OCI-LY7 (cell line): Measurements from ENCODE around the gene TIMP3. TPM values are rescaled to one million over a fixed set of nuclear protein-coding genes. Genes with fewer than 3 reads are reported as not detected.

Source experiments
- BruUV-seq: library from RNA; stranded (reverse); fragments of 400-500 nt; replicated peaks from 2 replicates; lab custom pipeline; 2021; lab: Mats Ljungman, UMichigan
- CTCF ChIA-PET: fragments of 300-600 bp; sonication (Branson Sonifier 250); formaldehyde crosslinking; loops from one replicate; lab custom pipeline; 2022; ENCODE audit warnings: antibody characterized with exemption; ENCODE audit not compliant: unreplicated experiment; lab: Charles Lee
- POLR2A ChIA-PET: fragments of 300-600 bp; sonication (Branson Sonifier 250); formaldehyde crosslinking; loops from one replicate; lab custom pipeline; 2022; ENCODE audit warnings: antibody characterized with exemption; lab: Charles Lee
- DNase-seq: peaks from one replicate; pipeline ENCODE4 v3.0.0-alpha.2; 2015; ENCODE audit warnings: low spot score
- H2AFZ ChIP-seq: fragments of 200-600 bp; sonication (generic), shearing (Covaris generic); 2 replicates; pipeline ENCODE4 v1.6.1; 2014; ENCODE audit warnings: mild to moderate bottlenecking, antibody characterized with exemption, low read length, moderate library complexity
- H3K27ac ChIP-seq: fragments of 200-600 bp; sonication (generic); 2 replicates; pipeline ENCODE4 v1.5.1; 2014; ENCODE audit warnings: mixed run types, low read depth, mild to moderate bottlenecking, moderate library complexity, low read length, inconsistent platforms; ENCODE audit not compliant: poor library complexity, severe bottlenecking
- H3K36me3 ChIP-seq: fragments of 200-600 bp; sonication (generic); 2 replicates; pipeline ENCODE4 v1.6.1; 2014; ENCODE audit warnings: mild to moderate bottlenecking, antibody characterized with exemption, low read length, moderate library complexity, mixed read lengths; ENCODE audit not compliant: insufficient read depth
- H3K4me1 ChIP-seq: fragments of 200-600 bp; sonication (generic); 2 replicates; pipeline ENCODE4 v1.5.1; 2014; ENCODE audit warnings: mild to moderate bottlenecking, low read length; ENCODE audit not compliant: insufficient read depth, poor library complexity, severe bottlenecking
- H3K4me2 ChIP-seq: fragments of 200-600 bp; sonication (generic); 2 replicates; pipeline ENCODE4 v1.6.1; 2014; ENCODE audit warnings: mild to moderate bottlenecking, low read length
- H3K4me3 ChIP-seq: fragments of 200-600 bp; sonication (generic); 2 replicates; pipeline ENCODE4 v1.5.1; 2014; ENCODE audit warnings: mild to moderate bottlenecking, low read depth, low read length; ENCODE audit not compliant: poor library complexity, severe bottlenecking
- H3K79me2 ChIP-seq: fragments of 200-600 bp; sonication (generic); 2 replicates; pipeline ENCODE4 v1.6.1; 2016; ENCODE audit warnings: low read depth, mild to moderate bottlenecking, low read length, moderate library complexity, mixed read lengths; ENCODE audit not compliant: insufficient read depth
- H3K9me2 ChIP-seq: fragments of 200-600 bp; sonication (generic); 2 replicates; pipeline ENCODE4 v1.6.1; 2016; ENCODE audit warnings: mild to moderate bottlenecking, low read length, mixed read lengths; ENCODE audit not compliant: insufficient read depth
- H3K9me3 ChIP-seq: fragments of 200-600 bp; sonication (generic); 2 replicates; pipeline ENCODE4 v1.6.1; 2014; ENCODE audit warnings: mild to moderate bottlenecking, mixed run types, low read length, mixed read lengths
- H4K20me1 ChIP-seq: fragments of 200-600 bp; sonication (generic); 2 replicates; pipeline ENCODE4 v1.6.1; 2014; ENCODE audit warnings: mild to moderate bottlenecking, antibody characterized with exemption, low read length, moderate library complexity, mixed read lengths; ENCODE audit not compliant: insufficient read depth
- EZH2phosphoT487 ChIP-seq: fragments of 200-600 bp; sonication (generic); IDR thresholded peaks from 2 replicates; pipeline ENCODE4 v1.6.1; 2018; ENCODE audit warnings: low read depth, borderline replicate concordance, mild to moderate bottlenecking, mixed run types, antibody characterized with exemption, low read length, moderate library complexity, mixed read lengths
- intact Hi-C: fragments of 100-400 bp; cut with micrococcal nuclease; formaldehyde crosslinking; loops from one replicate; pipeline ENCODE4 v1.10.0; 2022; ENCODE audit not compliant: unreplicated experiment
- total RNA-seq, 2 experiments: library from RNA; depleted of rRNA in 1 of 2; stranded (reverse); fragments of >200 nt in 1 of 2; shearing (Covaris generic) in 1 of 2; gene quantifications; 2 replicates each; pipeline ENCODE4 v1.2.3, GENCODE V29; 2014 to 2022
- TF ChIP-seq, protein P1 (sequence below): fragments of 200-600 bp; sonication (generic); conservative IDR thresholded peaks from 2 replicates; pipeline ENCODE4 v1.5.1; 2014; ENCODE audit warnings: mild to moderate bottlenecking, antibody characterized with exemption, low read length, moderate library complexity, mixed read lengths

TIMP3 gene
- total RNA-seq, 2 experiments from 2014 or later = not detected

DNA sequence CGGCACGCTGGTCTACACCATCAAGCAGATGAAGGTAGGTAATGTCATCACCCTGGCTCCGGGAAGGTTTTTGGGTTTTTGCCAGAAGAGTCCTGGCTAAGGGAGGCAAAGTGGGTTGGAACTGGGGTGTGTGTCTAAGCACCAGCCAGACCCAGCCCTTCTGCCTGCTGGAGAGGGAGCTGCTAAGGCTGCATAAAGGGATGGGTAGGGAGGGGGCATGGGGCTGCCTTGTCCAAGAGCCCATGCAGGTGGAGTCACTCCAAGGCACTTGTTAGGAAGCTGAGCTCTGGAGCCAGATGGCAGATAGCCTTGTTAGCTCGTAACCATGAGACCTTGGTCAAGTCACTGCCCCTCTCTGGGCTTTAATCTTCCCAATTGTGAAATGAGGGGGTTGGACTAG lies 48.0 kb downstream of the TIMP3 start:
- Histone ChIP-seq H3K4me1 (no peaks in the 10 kb centered on the region), H4K20me1 (no peaks in the 10 kb centered on the region), H3K4me3 (no peak overlapping the region), H3K4me2 (no peak overlapping the region), H3K9me3 (no peaks in the 10 kb centered on the region), H3K79me2 (no peaks in the 10 kb centered on the region), H3K36me3 (no peaks in the 10 kb centered on the region), H3K27ac (no peak overlapping the region), H3K9me2 (no peaks in the 10 kb centered on the region), H2AFZ (no peak overlapping the region)
- ChIA-PET POLR2A (no interaction called here), CTCF (interaction anchor here (0.6 kb wide), 1 partner anchor 448 kb away, joined by 3 read pairs; no protein-coding TSS in a partner anchor)
- intact Hi-C loops = no loop called here
- no peak for TF ChIP-seq EZH2phosphoT487
- TF ChIP-seq, protein P1, sequence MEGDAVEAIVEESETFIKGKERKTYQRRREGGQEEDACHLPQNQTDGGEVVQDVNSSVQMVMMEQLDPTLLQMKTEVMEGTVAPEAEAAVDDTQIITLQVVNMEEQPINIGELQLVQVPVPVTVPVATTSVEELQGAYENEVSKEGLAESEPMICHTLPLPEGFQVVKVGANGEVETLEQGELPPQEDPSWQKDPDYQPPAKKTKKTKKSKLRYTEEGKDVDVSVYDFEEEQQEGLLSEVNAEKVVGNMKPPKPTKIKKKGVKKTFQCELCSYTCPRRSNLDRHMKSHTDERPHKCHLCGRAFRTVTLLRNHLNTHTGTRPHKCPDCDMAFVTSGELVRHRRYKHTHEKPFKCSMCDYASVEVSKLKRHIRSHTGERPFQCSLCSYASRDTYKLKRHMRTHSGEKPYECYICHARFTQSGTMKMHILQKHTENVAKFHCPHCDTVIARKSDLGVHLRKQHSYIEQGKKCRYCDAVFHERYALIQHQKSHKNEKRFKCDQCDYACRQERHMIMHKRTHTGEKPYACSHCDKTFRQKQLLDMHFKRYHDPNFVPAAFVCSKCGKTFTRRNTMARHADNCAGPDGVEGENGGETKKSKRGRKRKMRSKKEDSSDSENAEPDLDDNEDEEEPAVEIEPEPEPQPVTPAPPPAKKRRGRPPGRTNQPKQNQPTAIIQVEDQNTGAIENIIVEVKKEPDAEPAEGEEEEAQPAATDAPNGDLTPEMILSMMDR = no peak
- BruUV-seq = no TSS peak
- no peak for DNase-seq

- Histone ChIP-seq H3K4me2 (no peak overlapping the region), H2AFZ (no peak overlapping the region), H3K4me1 (no peaks in the 10 kb centered on the region), H3K36me3 (no peaks in the 10 kb centered on the region), H3K9me2 (no peaks in the 10 kb centered on the region), H3K9me3 (no peaks in the 10 kb centered on the region), H3K4me3 (no peak overlapping the region), H3K79me2 (no peaks in the 10 kb centered on the region), H3K27ac (no peak overlapping the region), H4K20me1 (no peaks in the 10 kb centered on the region)
- intact Hi-C loops = no loop called here
- POLR2A ChIA-PET = no interaction called here
- BruUV-seq = no TSS peak
- no peak for TF ChIP-seq EZH2phosphoT487
- TF ChIP-seq, protein P1 = no peak
- no peak for DNase-seq
- CTCF ChIA-PET = interaction anchor here (0.6 kb wide), 1 partner anchor 448 kb away, joined by 3 read pairs; no protein-coding TSS in a partner anchor
Observed at GRCh38 chr22:32850157-32850556, 48.7 kb downstream of the TIMP3 start.

DNA sequence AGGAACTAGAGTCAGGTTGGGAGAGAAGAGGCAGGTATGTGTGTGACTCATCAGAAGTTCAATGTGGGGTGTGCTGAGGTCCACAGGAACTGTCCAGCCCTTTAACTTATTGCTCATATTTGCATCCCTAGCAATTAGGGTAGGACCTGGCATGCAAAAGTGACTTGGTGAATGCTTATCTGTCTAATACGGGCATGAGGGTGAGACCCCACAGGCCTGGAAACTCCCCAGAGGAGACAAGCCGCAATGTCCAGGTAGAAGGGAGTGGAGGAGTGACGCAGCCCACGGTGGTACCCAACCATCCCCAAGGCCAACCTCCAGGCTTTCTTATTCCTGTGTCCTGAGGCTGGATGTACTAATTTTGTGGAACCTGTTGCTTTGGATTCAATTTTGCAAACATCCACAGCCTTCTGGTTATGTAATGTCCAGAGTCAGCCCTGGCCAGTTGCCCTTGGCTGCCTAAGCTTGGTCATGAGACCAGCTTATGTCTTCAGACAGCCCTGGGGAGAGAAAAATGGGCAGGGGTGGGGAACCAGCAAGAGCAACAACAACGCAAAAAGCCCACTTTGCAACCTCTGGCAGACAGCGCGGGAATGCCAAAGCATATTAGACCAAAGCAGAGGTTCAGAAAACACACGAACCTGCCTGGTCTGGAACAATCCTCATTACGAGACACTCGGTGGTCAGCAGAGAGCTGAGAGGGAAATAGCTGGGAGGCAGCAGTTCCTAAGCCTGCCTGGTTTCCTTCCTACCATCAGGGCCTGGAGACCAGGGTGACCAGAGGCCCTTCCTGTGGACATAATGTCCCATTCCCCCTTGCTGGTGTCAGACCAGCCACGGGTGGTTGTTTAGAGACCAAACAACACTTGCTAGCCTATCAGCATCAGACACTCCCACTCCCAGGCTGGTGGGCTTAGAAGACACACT lies 49.3 kb downstream of the TIMP3 start:
- Histone ChIP-seq H2AFZ (no peak overlapping the region), H3K36me3 (no peaks in the 10 kb centered on the region), H3K9me2 (no peaks in the 10 kb centered on the region), H4K20me1 (no peaks in the 10 kb centered on the region), H3K4me3 (no peak overlapping the region), H3K4me2 (no peak overlapping the region), H3K27ac (no peak overlapping the region), H3K4me1 (no peaks in the 10 kb centered on the region), H3K9me3 (no peaks in the 10 kb centered on the region), H3K79me2 (no peaks in the 10 kb centered on the region)
- POLR2A ChIA-PET = no interaction called here
- DNase-seq = no peak
- no peak for TF ChIP-seq EZH2phosphoT487
- TF ChIP-seq, protein P1 = no peak
- CTCF ChIA-PET = no interaction called here
- intact Hi-C loops = no loop called here
- no TSS peak for BruUV-seq
